Jurkat, Clone E6-1 (cell line): ENCODE results near the gene PTMS.

ENCODE experiments used
- DNase-seq: peaks from one replicate; pipeline ENCODE4 v3.0.0-alpha.2; 2011; ENCODE audit warnings: low read depth, low spot score
- H3K4me3 ChIP-seq: 2 replicates; pipeline ENCODE4 v1.5.1; 2011; ENCODE audit warnings: mild to moderate bottlenecking, low read length, control low read depth, moderate library complexity

PTMS gene

GRCh38 chr12:6817098-6817497 is 50.9 kb downstream of the PTMS start:
- no peak overlapping the region for H3K4me3 ChIP-seq
- no peak for DNase-seq

GRCh38 chr12:6817662-6818157 is 51.5 kb downstream of the PTMS start:
- DNase-seq: no peak
- H3K4me3 ChIP-seq: no peak overlapping the region

- no peak for DNase-seq
Measured at GRCh38 chr12:6818222-6818621, 52.1 kb downstream of the PTMS start.

GRCh38 chr12:6818645-6819044 is 52.5 kb downstream of the PTMS start:
- DNase-seq: no peak
- H3K4me3 ChIP-seq: no peak overlapping the region

More at GRCh38 chr12:6818222-6818621, 52.1 kb downstream of the PTMS start:
- no peak overlapping the region for H3K4me3 ChIP-seq

GRCh38 chr12:6819106-6820030 is 53.2 kb downstream of the PTMS start:
- H3K4me3 ChIP-seq: no peak overlapping the region
- DNase-seq: no peak

- no peak for DNase-seq
- no peak overlapping the region for H3K4me3 ChIP-seq
Measured at GRCh38 chr12:6820166-6820565, 54.0 kb downstream of the PTMS start.
